Fibroblast of villous mesenchyme (primary cell): ENCODE data around the gene NT5C3B. TPM values are rescaled to one million over a fixed set of nuclear protein-coding genes. Genes with fewer than 3 reads are reported as not detected.

Source experiments
- DNase-seq: peaks from one replicate; pipeline ENCODE4 v3.0.0-alpha.2; 2010; ENCODE audit warnings: low read depth
- H3K4me3 ChIP-seq: 2 replicates; pipeline ENCODE4 v1.5.1; 2011; ENCODE audit warnings: low read depth, mild to moderate bottlenecking, low read length
- CTCF ChIP-seq: IDR thresholded peaks from 2 replicates; pipeline ENCODE4 v1.5.1; 2012; ENCODE audit warnings: low read depth, mild to moderate bottlenecking, low read length; ENCODE audit not compliant: insufficient read depth
- total RNA-seq: library from RNA; depleted of rRNA; stranded (reverse); fragments of >200 nt; gene quantifications from 2 replicates; pipeline ENCODE4 v1.2.3, GENCODE V29; 2012

Gene NT5C3B
- total RNA-seq, 1 donor, result 58.7 TPM

GRCh38 chr17:41803049-41804020 lies 32.7 kb downstream of the NT5C3B start:
- no peak for DNase-seq
- TF ChIP-seq CTCF, result no peak

GRCh38 chr17:41801374-41802271 lies 34.4 kb downstream of the NT5C3B start:
- peak; percentile 96 for TF ChIP-seq CTCF
- peak; percentile 81 for DNase-seq
- H3K4me3 ChIP-seq, result no peak overlapping the region

More at GRCh38 chr17:41803049-41804020, 32.7 kb downstream of the NT5C3B start:
- no peak overlapping the region for H3K4me3 ChIP-seq

GRCh38 chr17:41800601-41801373 lies 35.2 kb downstream of the NT5C3B start:
- DNase-seq, result peak; percentile 75
- H3K4me3 ChIP-seq, result no peak overlapping the region
- TF ChIP-seq CTCF, result no peak

GRCh38 chr17:41799366-41799765 lies 36.7 kb downstream of the NT5C3B start:
- DNase-seq, result no peak

GRCh38 chr17:41797377-41797776 lies 38.7 kb downstream of the NT5C3B start:
- no peak for DNase-seq
- TF ChIP-seq CTCF, result no peak
- no peak overlapping the region for H3K4me3 ChIP-seq

More at GRCh38 chr17:41799366-41799765, 36.7 kb downstream of the NT5C3B start:
- H3K4me3 ChIP-seq, result no peak overlapping the region
- TF ChIP-seq CTCF, result no peak
